Choroid plexus epithelial cell (primary cell): ENCODE results near the gene NDRG3.

Experiments used
- DNase-seq: peaks from one replicate; pipeline ENCODE4 v3.0.0-alpha.2; 2010; ENCODE audit warnings: low read depth
- H3K4me3 ChIP-seq: 2 replicates; pipeline ENCODE4 v1.5.1; 2011; ENCODE audit warnings: low read depth, mild to moderate bottlenecking, control low read depth, low read length, moderate library complexity
- CTCF ChIP-seq: conservative IDR thresholded peaks from 2 replicates; pipeline ENCODE4 v1.5.1; 2011; ENCODE audit warnings: low read depth, mild to moderate bottlenecking, control low read depth, inconsistent platforms, low read length, moderate library complexity

The NDRG3 gene

GRCh38 chr20:36745927-36746659, at the start of gene NDRG3:
TSS of gene NDRG3 (minus strand) at chr20:36746090. CDS start at chr20:36721735, 24,355 bp downstream.
- peak; percentile 95 for DNase-seq
- no peak for TF ChIP-seq CTCF
- H3K4me3 ChIP-seq: peak within 1 kb of the TSS; percentile 76

- TF ChIP-seq CTCF: no peak
- no peak overlapping the region for H3K4me3 ChIP-seq
- DNase-seq: no peak
Observed at GRCh38 chr20:36794116-36794474, 48.2 kb upstream of the NDRG3 start.

GRCh38 chr20:36793294-36794115, 47.6 kb upstream of the NDRG3 start:
- TF ChIP-seq CTCF: no peak
- H3K4me3 ChIP-seq: no peak overlapping the region
- DNase-seq: no peak

GRCh38 chr20:36792422-36792821, 46.5 kb upstream of the NDRG3 start:
- peak; percentile 71 for TF ChIP-seq CTCF
- H3K4me3 ChIP-seq: no peak overlapping the region
- peak; percentile 73 for DNase-seq

- DNase-seq: no peak
Observed at GRCh38 chr20:36791862-36792261, 46.0 kb upstream of the NDRG3 start.

GRCh38 chr20:36786663-36787062, 40.8 kb upstream of the NDRG3 start:
- no peak for DNase-seq
- TF ChIP-seq CTCF: no peak
- no peak overlapping the region for H3K4me3 ChIP-seq

More at GRCh38 chr20:36791862-36792261, 46.0 kb upstream of the NDRG3 start:
- TF ChIP-seq CTCF: no peak
- H3K4me3 ChIP-seq: no peak overlapping the region

GRCh38 chr20:36786246-36786645, 40.4 kb upstream of the NDRG3 start:
- no peak overlapping the region for H3K4me3 ChIP-seq
- TF ChIP-seq CTCF: no peak
- no peak for DNase-seq
